Bronchial epithelial cell (primary cell): ENCODE measurements around the gene CLASP1. TPM values are rescaled to one million over a fixed set of nuclear protein-coding genes. Genes with fewer than 3 reads are reported as not detected.

Experiments
- DNase-seq: peaks from one replicate; pipeline ENCODE4 v3.0.0-alpha.2; 2010; ENCODE audit warnings: low read depth
- FAIRE-seq: peaks from 2 replicates; lab custom pipeline; 2011; peaks lifted over from hg19 to GRCh38; lab: Jason Lieb, UNC
- H3K27me3 ChIP-seq: 2 replicates; pipeline ENCODE4 v1.5.1; 2011; ENCODE audit warnings: low read length; ENCODE audit not compliant: control insufficient read depth, insufficient read depth
- H3K36me3 ChIP-seq: 2 replicates; pipeline ENCODE4 v1.5.1; 2011; ENCODE audit warnings: low read length; ENCODE audit not compliant: control insufficient read depth, insufficient read depth
- H3K4me3 ChIP-seq: 2 replicates; pipeline ENCODE4 v1.5.1; 2011; ENCODE audit warnings: mild to moderate bottlenecking, low read depth, low read length, control low read depth
- total RNA-seq: library from RNA; depleted of rRNA; stranded (reverse); fragments of >200 nt; gene quantifications from 2 replicates; pipeline ENCODE4 v1.2.1, GENCODE V29; 2014
- TF ChIP-seq, protein P1 (sequence below): IDR thresholded peaks from 2 replicates; pipeline ENCODE4 v1.5.1; 2011; ENCODE audit warnings: mild to moderate bottlenecking, moderate library complexity, low read length, control low read depth, inconsistent platforms; ENCODE audit not compliant: insufficient read depth, severe bottlenecking

Gene CLASP1
- total RNA-seq, 1 donor from 2014 or later, result 56.9 TPM

DNA sequence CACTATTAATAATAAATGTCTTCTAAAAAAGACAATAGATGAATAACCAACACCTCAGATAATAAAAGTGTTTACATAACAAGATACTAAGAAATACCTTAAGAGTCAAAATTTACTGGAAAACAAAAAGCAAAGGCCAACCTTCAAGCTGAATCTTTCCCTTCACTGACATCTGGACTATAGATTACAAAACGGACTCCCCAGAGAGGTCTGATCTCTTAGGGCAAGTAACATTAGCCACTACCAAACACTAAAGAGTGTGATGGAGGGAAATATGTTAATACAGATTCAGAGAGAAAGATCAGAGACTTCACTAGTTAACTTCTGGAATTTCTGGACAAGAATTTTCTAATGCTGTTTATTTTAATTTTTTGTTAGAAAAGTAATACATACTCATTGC lies 13.9 kb downstream of the CLASP1 start:
- Histone ChIP-seq H3K4me3 (no peak overlapping the region), H3K36me3 (no peaks in the 10 kb centered on the region), H3K27me3 (no peaks in the 10 kb centered on the region)
- TF ChIP-seq, protein P1, sequence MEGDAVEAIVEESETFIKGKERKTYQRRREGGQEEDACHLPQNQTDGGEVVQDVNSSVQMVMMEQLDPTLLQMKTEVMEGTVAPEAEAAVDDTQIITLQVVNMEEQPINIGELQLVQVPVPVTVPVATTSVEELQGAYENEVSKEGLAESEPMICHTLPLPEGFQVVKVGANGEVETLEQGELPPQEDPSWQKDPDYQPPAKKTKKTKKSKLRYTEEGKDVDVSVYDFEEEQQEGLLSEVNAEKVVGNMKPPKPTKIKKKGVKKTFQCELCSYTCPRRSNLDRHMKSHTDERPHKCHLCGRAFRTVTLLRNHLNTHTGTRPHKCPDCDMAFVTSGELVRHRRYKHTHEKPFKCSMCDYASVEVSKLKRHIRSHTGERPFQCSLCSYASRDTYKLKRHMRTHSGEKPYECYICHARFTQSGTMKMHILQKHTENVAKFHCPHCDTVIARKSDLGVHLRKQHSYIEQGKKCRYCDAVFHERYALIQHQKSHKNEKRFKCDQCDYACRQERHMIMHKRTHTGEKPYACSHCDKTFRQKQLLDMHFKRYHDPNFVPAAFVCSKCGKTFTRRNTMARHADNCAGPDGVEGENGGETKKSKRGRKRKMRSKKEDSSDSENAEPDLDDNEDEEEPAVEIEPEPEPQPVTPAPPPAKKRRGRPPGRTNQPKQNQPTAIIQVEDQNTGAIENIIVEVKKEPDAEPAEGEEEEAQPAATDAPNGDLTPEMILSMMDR, result no peak
- FAIRE-seq, result no peak
- no peak for DNase-seq

- TF ChIP-seq, protein P1, result no peak
- DNase-seq (peak; percentile 74), FAIRE-seq (no peak)
- Histone ChIP-seq H3K36me3 (no peaks in the 10 kb centered on the region), H3K4me3 (no peak overlapping the region), H3K27me3 (no peaks in the 10 kb centered on the region)
These were observed 14.6 kb downstream of the CLASP1 start for GRCh38 chr2:121634354-121635307.

DNA sequence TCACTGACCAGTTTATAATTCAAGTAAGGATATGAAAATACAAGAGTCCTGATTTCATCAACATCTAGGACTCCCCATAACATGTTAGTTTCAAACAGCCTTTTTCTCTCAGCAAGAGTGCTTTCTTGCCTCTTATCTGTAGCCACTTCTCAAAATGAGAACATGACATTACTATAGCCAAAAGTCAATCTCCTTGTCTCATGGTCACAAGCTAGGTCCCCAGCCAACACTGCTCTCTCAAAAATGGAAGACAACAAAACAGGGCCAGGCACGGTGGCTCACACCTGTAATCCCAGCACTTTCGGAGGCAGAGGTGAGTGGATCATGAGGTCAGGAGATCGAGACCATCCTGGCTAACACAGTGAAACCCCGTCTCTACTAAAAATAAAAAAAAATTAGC lies 15.8 kb downstream of the CLASP1 start:
- DNase-seq, result no peak
- Histone ChIP-seq H3K4me3 (no peak overlapping the region), H3K36me3 (no peaks in the 10 kb centered on the region), H3K27me3 (no peaks in the 10 kb centered on the region)
- no peak for FAIRE-seq
- TF ChIP-seq, protein P1, result no peak

GRCh38 chr2:121627525-121628050 lies 21.7 kb downstream of the CLASP1 start:
- Histone ChIP-seq H3K36me3 (no peaks in the 10 kb centered on the region), H3K27me3 (no peaks in the 10 kb centered on the region), H3K4me3 (no peak overlapping the region)
- TF ChIP-seq, protein P1, result no peak
- no peak for FAIRE-seq
- peak; percentile 50 for DNase-seq

GRCh38 chr2:121626777-121627524 lies 22.3 kb downstream of the CLASP1 start:
- TF ChIP-seq, protein P1, result no peak
- FAIRE-seq, result no peak
- Histone ChIP-seq H3K36me3 (no peaks in the 10 kb centered on the region), H3K4me3 (no peak overlapping the region), H3K27me3 (no peaks in the 10 kb centered on the region)
- DNase-seq, result no peak
